Neutrophil (primary cell): Measurements from ENCODE around the gene SLC16A5.

ENCODE experiments used
- H3K27ac ChIP-seq: fragments of 200-600 bp; sonication (generic); 2 replicates; pipeline ENCODE4 v1.5.1; 2016; ENCODE audit warnings: mild to moderate bottlenecking, moderate library complexity
- H3K27me3 ChIP-seq: fragments of 200-600 bp; sonication (generic); 2 replicates; pipeline ENCODE4 v1.6.0; 2016; ENCODE audit warnings: mild to moderate bottlenecking
- H3K36me3 ChIP-seq: fragments of 200-600 bp; sonication (generic); 2 replicates; pipeline ENCODE4 v1.5.1; 2017
- H3K4me1 ChIP-seq, 2 experiments: fragments of 200-600 bp in 1 of 2; sonication (generic) in 1 of 2; 1 replicate in 1 of 2; 2 replicates in 1 of 2; pipeline versions ENCODE4 v1.5.1 to v1.6.1; 2013 to 2016; ENCODE audit warnings: low read depth in 1 of 2, low read length in 1 of 2, mild to moderate bottlenecking in 1 of 2, moderate library complexity in 1 of 2; ENCODE audit not compliant: control insufficient read depth in 1 of 2, insufficient read depth in 1 of 2
- H3K4me3 ChIP-seq, 2 experiments: fragments of 200-600 bp in 1 of 2; sonication (generic) in 1 of 2; 1 replicate in 1 of 2; 2 replicates in 1 of 2; pipeline ENCODE4 v1.5.1; 2013 to 2016; ENCODE audit warnings: low read depth in 1 of 2, low read length in 1 of 2, mild to moderate bottlenecking in 1 of 2, moderate library complexity in 1 of 2
- H3K9me3 ChIP-seq: fragments of 200-600 bp; sonication (generic); 2 replicates; pipeline ENCODE4 v1.5.1; 2016
- CTCF ChIP-seq: fragments of 200-600 bp; sonication (generic); IDR thresholded peaks from 2 replicates; pipeline ENCODE4 v1.5.1; 2016; ENCODE audit warnings: antibody characterized with exemption

The SLC16A5 gene

GRCh38 chr17:75146592-75146991 is 58.8 kb downstream of the SLC16A5 start:
- H3K27ac ChIP-seq = peak overlapping the region; percentile 76
- peaks cover 66% of the 10 kb centered on the region for H3K36me3 ChIP-seq
- H3K27me3 ChIP-seq = no peaks in the 10 kb centered on the region
- no peak overlapping the region for H3K4me3 ChIP-seq
- no peak for TF ChIP-seq CTCF
- H3K4me1 ChIP-seq = peaks cover 9 to 11% of the 10 kb centered on the region in 2 experiments
- H3K9me3 ChIP-seq = no peaks in the 10 kb centered on the region

GRCh38 chr17:75147878-75148546 is 60.3 kb downstream of the SLC16A5 start:
- Histone ChIP-seq H3K36me3 (peaks cover 55% of the 10 kb centered on the region), H3K4me3 (no peak overlapping the region), H3K27ac (peak overlapping the region; percentile 76), H3K4me1 (peaks cover 14 to 16% of the 10 kb centered on the region in 2 experiments), H3K27me3 (no peaks in the 10 kb centered on the region), H3K9me3 (no peaks in the 10 kb centered on the region)
- TF ChIP-seq CTCF = no peak

GRCh38 chr17:75151930-75152329 is 64.2 kb downstream of the SLC16A5 start:
- no peak for TF ChIP-seq CTCF
- Histone ChIP-seq H3K4me1 (peaks cover 29 to 32% of the 10 kb centered on the region in 2 experiments), H3K9me3 (no peaks in the 10 kb centered on the region), H3K27me3 (no peaks in the 10 kb centered on the region), H3K4me3 (no peak overlapping the region), H3K36me3 (peaks cover 18% of the 10 kb centered on the region), H3K27ac (no peak overlapping the region)

- Histone ChIP-seq H3K4me3 (peak overlapping the region; percentile 90 to 93), H3K36me3 (peaks cover 12% of the 10 kb centered on the region), H3K4me1 (peaks cover 28 to 32% of the 10 kb centered on the region in 2 experiments), H3K27me3 (no peaks in the 10 kb centered on the region), H3K9me3 (no peaks in the 10 kb centered on the region), H3K27ac (peak overlapping the region; percentile 84)
- no peak for TF ChIP-seq CTCF
These were observed 64.8 kb downstream of the SLC16A5 start for GRCh38 chr17:75152523-75152921.

GRCh38 chr17:75152922-75153779 is 65.4 kb downstream of the SLC16A5 start:
- no peaks in the 10 kb centered on the region for H3K9me3 ChIP-seq
- no peaks in the 10 kb centered on the region for H3K27me3 ChIP-seq
- TF ChIP-seq CTCF = no peak
- H3K4me1 ChIP-seq = peaks cover 22 to 25% of the 10 kb centered on the region in 2 experiments
- peak overlapping the region; percentile 90 to 93 for H3K4me3 ChIP-seq
- H3K27ac ChIP-seq = peak overlapping the region; percentile 84
- H3K36me3 ChIP-seq = peaks cover 5% of the 10 kb centered on the region
